ENCODE results near the gene OR10A3.

Gene OR10A3

DNA sequence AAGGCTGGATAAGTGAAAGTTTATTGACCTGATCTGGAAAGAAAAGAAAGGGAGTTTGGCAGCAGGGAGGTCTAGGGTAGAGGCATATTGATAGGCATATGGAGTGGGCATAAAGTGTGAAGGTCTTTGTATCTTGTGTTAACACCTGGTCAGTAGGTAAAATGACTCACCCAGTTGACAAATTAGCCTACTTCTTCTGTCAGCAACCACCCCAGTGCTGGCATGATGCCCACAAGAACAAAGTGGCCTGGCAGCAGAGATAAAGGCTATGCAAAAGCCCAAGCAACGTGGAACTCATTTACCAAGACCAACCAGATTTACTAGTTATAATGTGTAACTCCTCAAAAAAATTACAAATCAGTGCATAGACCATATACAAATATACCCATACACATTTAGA lies 4.9 kb downstream of the OR10A3 start:
- H3K4me3 ChIP-seq (ENCODE audit: low read depth, low read length) = no peak overlapping the region
- no peak for TF ChIP-seq CTCF (IDR thresholded peaks at IDR 0.05; ENCODE audit: borderline replicate concordance, insufficient read depth, low read depth, low read length)

GRCh38 chr11:7931168-7931567 lies 10.3 kb downstream of the OR10A3 start, which contains the start of gene OR10A6:
Gene OR10A6, minus strand, starts transcription at chr11:7931268. Its CDS starts 2,606 bp downstream, at chr11:7928662.
- H3K4me3 ChIP-seq (ENCODE audit: low read depth, low read length) = no peak within 1 kb of the TSS
- no peak for TF ChIP-seq CTCF (IDR thresholded peaks at IDR 0.05; ENCODE audit: borderline replicate concordance, insufficient read depth, low read depth, low read length)

- no peak overlapping the region for H3K4me3 ChIP-seq (ENCODE audit: low read depth, low read length)
- TF ChIP-seq CTCF (IDR thresholded peaks at IDR 0.05; ENCODE audit: borderline replicate concordance, insufficient read depth, low read depth, low read length) = no peak
These were observed 13.9 kb downstream of the OR10A3 start for GRCh38 chr11:7927635-7928034.

GRCh38 chr11:7924536-7924935 lies 17.0 kb downstream of the OR10A3 start:
- TF ChIP-seq CTCF (IDR thresholded peaks at IDR 0.05; ENCODE audit: borderline replicate concordance, insufficient read depth, low read depth, low read length) = no peak
- no peak overlapping the region for H3K4me3 ChIP-seq (ENCODE audit: low read depth, low read length)

DNA sequence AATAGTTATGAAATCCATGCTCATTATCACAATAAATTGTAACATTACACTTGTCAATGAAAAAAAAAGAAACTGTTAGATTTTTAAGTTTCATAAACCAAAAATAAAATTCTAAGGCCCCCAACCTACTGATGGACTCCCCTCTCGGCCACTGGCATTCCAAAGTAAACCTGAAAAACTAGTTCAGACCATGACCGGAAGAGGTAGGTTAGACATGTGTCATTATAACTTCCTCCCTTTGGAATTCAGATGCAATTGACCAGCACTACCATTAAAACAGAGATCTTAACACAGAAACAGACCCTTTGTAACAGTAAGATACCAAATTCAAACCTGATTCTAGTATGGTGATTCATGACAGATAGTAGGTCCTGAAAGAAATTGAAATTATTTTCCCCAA lies 23.4 kb downstream of the OR10A3 start:
- no peak overlapping the region for H3K4me3 ChIP-seq (ENCODE audit: low read depth, low read length)
- TF ChIP-seq CTCF (IDR thresholded peaks at IDR 0.05; ENCODE audit: borderline replicate concordance, insufficient read depth, low read depth, low read length) = no peak

- H3K4me3 ChIP-seq (ENCODE audit: low read depth, low read length) = no peak overlapping the region
- TF ChIP-seq CTCF (IDR thresholded peaks at IDR 0.05; ENCODE audit: borderline replicate concordance, insufficient read depth, low read depth, low read length) = no peak
These were observed 30.5 kb downstream of the OR10A3 start for GRCh38 chr11:7911011-7911410.

GRCh38 chr11:7910286-7910788 lies 31.2 kb downstream of the OR10A3 start:
- no peak for TF ChIP-seq CTCF (IDR thresholded peaks at IDR 0.05; ENCODE audit: borderline replicate concordance, insufficient read depth, low read depth, low read length)
- no peak overlapping the region for H3K4me3 ChIP-seq (ENCODE audit: low read depth, low read length)

Measured in GM12875 (cell line).